Activated naive CD8-positive, alpha-beta T cell treated with anti-CD3 and anti-CD28 coated beads, Interleukin-2, amount 10 ng/mL, durations not matched to agents 7 days and 5 days (primary cell): ENCODE results near the gene ENO4. TPM values are rescaled to one million over a fixed set of nuclear protein-coding genes. Genes with fewer than 3 reads are reported as not detected.

Experiments used
- ATAC-seq: fragments of 150-1000 bp; cut with Tn5 transposase; one replicate; pipeline ENCODE4 v1.10.0; 2021; ENCODE audit warnings: low read depth, moderate library complexity
- POLR2A ChIA-PET: fragments of 350-600 bp; sonication (Branson Sonifier 250); formaldehyde crosslinking; loops from one replicate; lab custom pipeline; 2021; ENCODE audit warnings: antibody characterized with exemption; lab: Charles Lee
- DNase-seq: peaks from one replicate; pipeline ENCODE4 v3.0.0; 2021
- H3K27ac Mint-ChIP-seq: one replicate; pipeline ENCODE4 v1.8.0; 2022; ENCODE audit warnings: mild to moderate bottlenecking, mixed read lengths
- H3K27me3 Mint-ChIP-seq: one replicate; pipeline ENCODE4 v1.8.0; 2022; ENCODE audit warnings: mild to moderate bottlenecking, moderate library complexity, mixed read lengths
- H3K36me3 Mint-ChIP-seq: one replicate; pipeline ENCODE4 v1.8.0; 2021; ENCODE audit warnings: mild to moderate bottlenecking, mixed read lengths
- H3K4me1 Mint-ChIP-seq: one replicate; pipeline ENCODE4 v1.8.0; 2021; ENCODE audit warnings: mixed read lengths
- H3K4me3 Mint-ChIP-seq: one replicate; pipeline ENCODE4 v1.8.0; 2022; ENCODE audit warnings: mild to moderate bottlenecking, moderate library complexity, mixed read lengths
- H3K9me3 Mint-ChIP-seq: one replicate; pipeline ENCODE4 v1.8.0; 2021; ENCODE audit warnings: mixed read lengths
- total RNA-seq, 2 experiments: library from RNA; stranded (reverse); gene quantifications; one replicate each; pipeline ENCODE4 v1.2.3, GENCODE V29; 2021

The ENO4 gene
- total RNA-seq, 2 experiments from 2014 or later: not detected

GRCh38 chr10:116817178-116817577, 32.1 kb upstream of the ENO4 start:
- POLR2A ChIA-PET: no interaction called here
- no peak for ATAC-seq
- DNase-seq: no peak
- H3K27ac Mint-ChIP-seq: no peak overlapping the region
- H3K4me3 Mint-ChIP-seq: no peak overlapping the region
- H3K4me1 Mint-ChIP-seq: no peaks in the 10 kb centered on the region
- H3K27me3 Mint-ChIP-seq: peaks cover 6% of the 10 kb centered on the region
- H3K36me3 Mint-ChIP-seq: no peaks in the 10 kb centered on the region
- H3K9me3 Mint-ChIP-seq: peaks cover 6% of the 10 kb centered on the region

GRCh38 chr10:116817780-116818343, 31.4 kb upstream of the ENO4 start:
- Mint-ChIP-seq H3K36me3 (no peaks in the 10 kb centered on the region), H3K4me1 (no peaks in the 10 kb centered on the region), H3K27ac (no peak overlapping the region), H3K4me3 (no peak overlapping the region), H3K27me3 (peaks cover 6% of the 10 kb centered on the region), H3K9me3 (peaks cover 6% of the 10 kb centered on the region)
- POLR2A ChIA-PET: no interaction called here
- no peak for DNase-seq
- no peak for ATAC-seq

GRCh38 chr10:116819999-116820677, 29.2 kb upstream of the ENO4 start:
- Mint-ChIP-seq H3K9me3 (peaks cover 6% of the 10 kb centered on the region), H3K4me1 (no peaks in the 10 kb centered on the region), H3K27ac (no peak overlapping the region), H3K27me3 (peaks cover 2% of the 10 kb centered on the region), H3K4me3 (no peak overlapping the region), H3K36me3 (no peaks in the 10 kb centered on the region)
- POLR2A ChIA-PET: no interaction called here
- ATAC-seq (no peak), DNase-seq (no peak)

GRCh38 chr10:116825901-116826300, 23.4 kb upstream of the ENO4 start:
- H3K4me1 Mint-ChIP-seq: no peaks in the 10 kb centered on the region
- no peaks in the 10 kb centered on the region for H3K36me3 Mint-ChIP-seq
- POLR2A ChIA-PET: no interaction called here
- H3K9me3 Mint-ChIP-seq: peaks cover under 1% of the 10 kb centered on the region
- no peak overlapping the region for H3K27ac Mint-ChIP-seq
- H3K27me3 Mint-ChIP-seq: peaks cover 2% of the 10 kb centered on the region
- no peak for DNase-seq
- ATAC-seq: no peak
- no peak overlapping the region for H3K4me3 Mint-ChIP-seq

GRCh38 chr10:116826803-116827202, 22.5 kb upstream of the ENO4 start:
- H3K36me3 Mint-ChIP-seq: no peaks in the 10 kb centered on the region
- no peaks in the 10 kb centered on the region for H3K4me1 Mint-ChIP-seq
- DNase-seq (no peak), ATAC-seq (no peak)
- POLR2A ChIA-PET: no interaction called here
- H3K4me3 Mint-ChIP-seq: no peak overlapping the region
- no peaks in the 10 kb centered on the region for H3K27me3 Mint-ChIP-seq
- H3K27ac Mint-ChIP-seq: no peak overlapping the region
- H3K9me3 Mint-ChIP-seq: no peaks in the 10 kb centered on the region

- POLR2A ChIA-PET: no interaction called here
- no peak for ATAC-seq
- no peaks in the 10 kb centered on the region for H3K9me3 Mint-ChIP-seq
Measured at GRCh38 chr10:116827214-116827671, 22.1 kb upstream of the ENO4 start.

GRCh38 chr10:116828116-116828515, 21.2 kb upstream of the ENO4 start:
- POLR2A ChIA-PET: no interaction called here
- Mint-ChIP-seq H3K4me3 (no peak overlapping the region), H3K9me3 (no peaks in the 10 kb centered on the region), H3K27ac (no peak overlapping the region), H3K36me3 (no peaks in the 10 kb centered on the region), H3K27me3 (no peaks in the 10 kb centered on the region), H3K4me1 (no peaks in the 10 kb centered on the region)
- DNase-seq (no peak), ATAC-seq (no peak)

More at GRCh38 chr10:116827214-116827671, 22.1 kb upstream of the ENO4 start:
- Mint-ChIP-seq H3K4me3 (no peak overlapping the region), H3K27me3 (no peaks in the 10 kb centered on the region), H3K4me1 (no peaks in the 10 kb centered on the region), H3K27ac (no peak overlapping the region), H3K36me3 (no peaks in the 10 kb centered on the region)
- DNase-seq: no peak

- Mint-ChIP-seq H3K4me3 (no peak overlapping the region), H3K36me3 (no peaks in the 10 kb centered on the region), H3K27me3 (no peaks in the 10 kb centered on the region), H3K4me1 (no peaks in the 10 kb centered on the region), H3K9me3 (no peaks in the 10 kb centered on the region), H3K27ac (no peak overlapping the region)
- ATAC-seq: no peak
- POLR2A ChIA-PET: no interaction called here
- no peak for DNase-seq
Measured at GRCh38 chr10:116829711-116830110, 19.6 kb upstream of the ENO4 start.

- H3K4me3 Mint-ChIP-seq: no peak overlapping the region
- no peaks in the 10 kb centered on the region for H3K9me3 Mint-ChIP-seq
- POLR2A ChIA-PET: no interaction called here
- H3K4me1 Mint-ChIP-seq: no peaks in the 10 kb centered on the region
- ATAC-seq: no peak
- no peak overlapping the region for H3K27ac Mint-ChIP-seq
- no peaks in the 10 kb centered on the region for H3K27me3 Mint-ChIP-seq
- DNase-seq: no peak
- H3K36me3 Mint-ChIP-seq: no peaks in the 10 kb centered on the region
Measured at GRCh38 chr10:116831086-116831485, 18.2 kb upstream of the ENO4 start.

GRCh38 chr10:116831790-116832189, 17.5 kb upstream of the ENO4 start:
- DNase-seq (no peak), ATAC-seq (no peak)
- H3K27ac Mint-ChIP-seq: no peak overlapping the region
- no peaks in the 10 kb centered on the region for H3K36me3 Mint-ChIP-seq
- no peaks in the 10 kb centered on the region for H3K9me3 Mint-ChIP-seq
- H3K4me1 Mint-ChIP-seq: no peaks in the 10 kb centered on the region
- POLR2A ChIA-PET: no interaction called here
- no peak overlapping the region for H3K4me3 Mint-ChIP-seq
- no peaks in the 10 kb centered on the region for H3K27me3 Mint-ChIP-seq

GRCh38 chr10:116833986-116834985, 15.0 kb upstream of the ENO4 start:
- H3K4me3 Mint-ChIP-seq: no peak overlapping the region
- no peaks in the 10 kb centered on the region for H3K9me3 Mint-ChIP-seq
- no peaks in the 10 kb centered on the region for H3K4me1 Mint-ChIP-seq
- no peak overlapping the region for H3K27ac Mint-ChIP-seq
- DNase-seq (no peak), ATAC-seq (no peak)
- no peaks in the 10 kb centered on the region for H3K36me3 Mint-ChIP-seq
- no peaks in the 10 kb centered on the region for H3K27me3 Mint-ChIP-seq
- POLR2A ChIA-PET: no interaction called here

GRCh38 chr10:116835658-116836057, 13.6 kb upstream of the ENO4 start:
- H3K36me3 Mint-ChIP-seq: no peaks in the 10 kb centered on the region
- no peaks in the 10 kb centered on the region for H3K9me3 Mint-ChIP-seq
- no peaks in the 10 kb centered on the region for H3K4me1 Mint-ChIP-seq
- H3K4me3 Mint-ChIP-seq: no peak overlapping the region
- peaks cover 2% of the 10 kb centered on the region for H3K27me3 Mint-ChIP-seq
- H3K27ac Mint-ChIP-seq: no peak overlapping the region
- POLR2A ChIA-PET: no interaction called here
- ATAC-seq (no peak), DNase-seq (no peak)

GRCh38 chr10:116836083-116836482, 13.2 kb upstream of the ENO4 start:
- Mint-ChIP-seq H3K36me3 (no peaks in the 10 kb centered on the region), H3K27me3 (peaks cover 2% of the 10 kb centered on the region), H3K9me3 (no peaks in the 10 kb centered on the region), H3K4me1 (no peaks in the 10 kb centered on the region), H3K27ac (no peak overlapping the region), H3K4me3 (no peak overlapping the region)
- ATAC-seq: no peak
- POLR2A ChIA-PET: no interaction called here
- no peak for DNase-seq
